Ascending aorta (tissue), 2 donors: Measurements from ENCODE around the gene RALGPS2. TPM values are rescaled to one million over a fixed set of nuclear protein-coding genes. Genes with fewer than 3 reads are reported as not detected.

Experiments
- DNase-seq, 2 donors: peaks; one replicate each; pipeline ENCODE4 v3.0.0-alpha.2; 2019; ENCODE audit warnings: low spot score in 2 of 2
- H3K27ac ChIP-seq, 2 donors: fragments of 200-600 bp; sonication (generic); one replicate each; pipeline ENCODE4 v1.5.1; 2016 to 2017; ENCODE audit warnings: mild to moderate bottlenecking in 1 of 2
- H3K27me3 ChIP-seq: fragments of 200-600 bp; sonication (generic); one replicate; pipeline ENCODE4 v1.5.1; 2017
- H3K36me3 ChIP-seq, 2 donors: fragments of 200-600 bp; sonication (generic); one replicate each; pipeline ENCODE4 v1.5.1; 2016
- H3K4me1 ChIP-seq, 2 donors: fragments of 200-600 bp; sonication (generic); one replicate each; pipeline ENCODE4 v1.5.1; 2016 to 2017; ENCODE audit warnings: mild to moderate bottlenecking in 1 of 2
- H3K4me3 ChIP-seq, 2 donors: fragments of 200-600 bp; sonication (generic); one replicate each; pipeline ENCODE4 v1.5.1; 2016 to 2017; ENCODE audit warnings: mild to moderate bottlenecking in 1 of 2
- H3K9me3 ChIP-seq, 2 donors: fragments of 200-600 bp; sonication (generic); one replicate each; pipeline ENCODE4 v1.5.1; 2016
- CTCF ChIP-seq, 3 experiments: fragments of 200-600 bp in 2 of 3; fragments of 450-650 bp in 1 of 3; sonication (generic) in 2 of 3; IDR thresholded peaks; one replicate each; pipeline ENCODE4 v1.5.1; 2016 to 2019; ENCODE audit warnings: antibody characterized with exemption in 3 of 3, mild to moderate bottlenecking in 1 of 3, moderate library complexity in 1 of 3
- intact Hi-C: fragments of 100-400 bp; cut with DNase I; formaldehyde crosslinking; loops from one replicate; pipeline ENCODE4 v1.15.1; 2023
- total RNA-seq: library from RNA; depleted of rRNA; stranded (reverse); fragments of >200 nt; gene quantifications from one replicate; pipeline ENCODE4 v1.1.0, GENCODE V29; 2016

RALGPS2 gene
- total RNA-seq, 1 donor from 2014 or later, result 2.2 TPM

- intact Hi-C loops, result no loop called here
- DNase-seq, result no peak
- H3K27ac ChIP-seq, result no peak overlapping the region
These were observed 93.4 kb downstream of the RALGPS2 start for GRCh38 chr1:178818416-178818815.

GRCh38 chr1:178819123-178819522, 94.1 kb downstream of the RALGPS2 start:
- H3K27ac ChIP-seq, result no peak overlapping the region
- no peaks in the 10 kb centered on the region for H3K9me3 ChIP-seq
- H3K36me3 ChIP-seq, result no peaks in the 10 kb centered on the region
- intact Hi-C loops, result no loop called here
- H3K27me3 ChIP-seq, result no peaks in the 10 kb centered on the region
- TF ChIP-seq CTCF (IDR thresholded peaks at IDR 0.05), result no peak
- no peak overlapping the region for H3K4me3 ChIP-seq
- no peaks in the 10 kb centered on the region for H3K4me1 ChIP-seq
- DNase-seq, result no peak

More at GRCh38 chr1:178818416-178818815, 93.4 kb downstream of the RALGPS2 start:
- Histone ChIP-seq H3K4me3 (no peak overlapping the region), H3K36me3 (no peaks in the 10 kb centered on the region), H3K9me3 (no peaks in the 10 kb centered on the region), H3K4me1 (no peaks in the 10 kb centered on the region), H3K27me3 (no peaks in the 10 kb centered on the region)
- no peak for TF ChIP-seq CTCF (IDR thresholded peaks at IDR 0.05)

GRCh38 chr1:178821134-178821866, 96.3 kb downstream of the RALGPS2 start:
- Histone ChIP-seq H3K4me3 (no peak overlapping the region), H3K36me3 (no peaks in the 10 kb centered on the region), H3K27me3 (no peaks in the 10 kb centered on the region), H3K27ac (no peak overlapping the region), H3K4me1 (no peaks in the 10 kb centered on the region), H3K9me3 (no peaks in the 10 kb centered on the region)
- DNase-seq, result no peak
- intact Hi-C loops, result no loop called here
- TF ChIP-seq CTCF (IDR thresholded peaks at IDR 0.05), result no peak

GRCh38 chr1:178825167-178825566, 100.1 kb downstream of the RALGPS2 start:
- no peaks in the 10 kb centered on the region for H3K4me1 ChIP-seq
- DNase-seq, result no peak
- no peaks in the 10 kb centered on the region for H3K27me3 ChIP-seq
- no peak overlapping the region for H3K27ac ChIP-seq
- no peak overlapping the region for H3K4me3 ChIP-seq
- TF ChIP-seq CTCF (IDR thresholded peaks at IDR 0.05), result no peak
- no peaks in the 10 kb centered on the region for H3K36me3 ChIP-seq
- H3K9me3 ChIP-seq, result no peaks in the 10 kb centered on the region
- intact Hi-C loops, result no loop called here

GRCh38 chr1:178844436-178844835, 119.4 kb downstream of the RALGPS2 start:
- no peak for DNase-seq
- no peaks in the 10 kb centered on the region for H3K36me3 ChIP-seq
- H3K4me3 ChIP-seq, result no peak overlapping the region
- intact Hi-C loops, result no loop called here
- H3K27ac ChIP-seq, result no peak overlapping the region
- H3K27me3 ChIP-seq, result no peaks in the 10 kb centered on the region
- no peaks in the 10 kb centered on the region for H3K4me1 ChIP-seq
- no peaks in the 10 kb centered on the region for H3K9me3 ChIP-seq
- TF ChIP-seq CTCF (IDR thresholded peaks at IDR 0.05), result no peak
